ENCODE results near the gene HIGD1A. TPM values are rescaled to one million over a fixed set of nuclear protein-coding genes. Genes with fewer than 3 reads are reported as not detected.

Gene HIGD1A
- total and polyA plus RNA-seq, 10 of the 15 experiments (the other 5 are each of a cell fraction or from before 2014, with no cell fraction given), result 73.9 to 487 (median 175) TPM

DNA sequence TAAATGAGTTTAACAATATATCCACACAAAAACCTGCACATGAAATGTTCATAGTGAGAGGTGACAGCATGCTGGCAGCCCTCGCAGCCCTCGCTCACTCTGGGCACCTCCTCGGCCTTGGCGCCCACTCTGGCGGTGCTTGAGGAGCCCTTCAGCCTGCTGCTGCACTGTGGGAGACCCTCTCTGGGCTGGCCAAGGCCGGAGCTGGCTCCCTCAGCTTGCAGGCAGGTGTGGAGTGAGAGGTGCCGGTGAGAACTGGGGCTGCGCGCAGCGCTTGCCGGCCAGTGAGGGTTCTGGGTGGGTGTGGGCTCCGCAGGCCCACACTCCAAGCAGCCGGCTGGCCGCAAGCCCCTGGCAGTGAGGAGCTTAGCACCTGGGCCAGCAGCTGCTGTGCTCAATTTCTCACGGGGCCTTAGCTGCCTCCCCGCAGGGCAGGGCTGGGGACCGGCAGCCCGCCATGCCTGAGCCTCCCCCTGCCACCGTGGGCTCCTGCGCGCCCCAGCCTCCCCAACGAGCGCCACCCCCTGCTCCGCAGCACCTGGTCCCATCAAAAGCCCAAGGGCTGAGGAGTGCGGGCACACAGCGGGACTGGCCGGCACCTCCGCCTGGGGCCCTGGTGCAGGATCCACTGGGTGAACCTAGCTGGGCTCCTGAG is 34.7 kb downstream of the HIGD1A start:
- Histone ChIP-seq H3K4me2 (ENCODE audit: control insufficient read depth, insufficient read depth) (no peak overlapping the region), H3K27me3 (replicated peaks in 1 of 2; ENCODE audit: control insufficient read depth in 2 of 2, insufficient read depth in 2 of 2, low read length in 1 of 2) (no peaks in the 10 kb centered on the region), H3K27ac (ENCODE audit: control insufficient read depth, insufficient read depth) (no peak overlapping the region), H3K36me3 (ENCODE audit: control insufficient read depth in 2 of 2, insufficient read depth in 2 of 2, low read length in 1 of 2) (no peaks in the 10 kb centered on the region), H4K20me1 (ENCODE audit: control insufficient read depth, insufficient read depth) (no peaks in the 10 kb centered on the region), H3K9ac (ENCODE audit: control insufficient read depth, insufficient read depth, low read length) (no peak overlapping the region), H3K79me2 (ENCODE audit: control insufficient read depth, insufficient read depth, low read length) (no peaks in the 10 kb centered on the region), H3K4me3 (no peak overlapping the region), H3K4me1 (ENCODE audit: control insufficient read depth, insufficient read depth, low read length) (peaks cover 5% of the 10 kb centered on the region; the same call in 1 of the 2 replicates), H3K9me3 (replicated peaks; ENCODE audit: control insufficient read depth, insufficient read depth, low read length) (no peaks in the 10 kb centered on the region), H2AFZ (ENCODE audit: control insufficient read depth, low read depth, low read length) (no peak overlapping the region)
- SMC1A ChIA-PET (ENCODE audit: uncharacterized antibody, unreplicated experiment), result no interaction called here
- in situ Hi-C loops (cut with MboI), result no loop called here
- DNase-seq (ENCODE audit: low read depth, low spot score), result no peak
- POLR2A ChIA-PET, result interaction anchor here (0.6 kb wide), 1 partner anchor 20 kb away, joined by 6 read pairs; no protein-coding TSS in a partner anchor
- TF ChIP-seq TCF3 (IDR thresholded peaks at IDR 0.05; ENCODE audit: borderline replicate concordance, insufficient read depth, low read depth, low read length) (no peak), EED (IDR thresholded peaks at IDR 0.05; ENCODE audit: low read depth) (no peak), ETV6 (conservative IDR thresholded peaks at IDR 0.05 in 1 of 2, IDR thresholded peaks at IDR 0.05 in 1 of 2; ENCODE audit: borderline replicate concordance in 1 of 2, low read depth in 1 of 2) (no peak), NFXL1 (IDR thresholded peaks at IDR 0.05; ENCODE audit: borderline replicate concordance) (no peak), NFIC (IDR thresholded peaks at IDR 0.05; ENCODE audit: low read depth, low read length) (no peak), CBX5 (IDR thresholded peaks at IDR 0.05; ENCODE audit: low read depth) (no peak), NR2C2 (IDR thresholded peaks at IDR 0.05; ENCODE audit: borderline replicate concordance, control insufficient read depth, insufficient read length, low read depth) (no peak), POLR2AphosphoS5 (IDR thresholded peaks at IDR 0.05; ENCODE audit: low read length) (no peak), GATAD2B (conservative IDR thresholded peaks at IDR 0.05; ENCODE audit: low read depth) (no peak), MTA2 (IDR thresholded peaks at IDR 0.05; ENCODE audit: low read depth) (no peak)
- TF ChIP-seq, protein P1, sequence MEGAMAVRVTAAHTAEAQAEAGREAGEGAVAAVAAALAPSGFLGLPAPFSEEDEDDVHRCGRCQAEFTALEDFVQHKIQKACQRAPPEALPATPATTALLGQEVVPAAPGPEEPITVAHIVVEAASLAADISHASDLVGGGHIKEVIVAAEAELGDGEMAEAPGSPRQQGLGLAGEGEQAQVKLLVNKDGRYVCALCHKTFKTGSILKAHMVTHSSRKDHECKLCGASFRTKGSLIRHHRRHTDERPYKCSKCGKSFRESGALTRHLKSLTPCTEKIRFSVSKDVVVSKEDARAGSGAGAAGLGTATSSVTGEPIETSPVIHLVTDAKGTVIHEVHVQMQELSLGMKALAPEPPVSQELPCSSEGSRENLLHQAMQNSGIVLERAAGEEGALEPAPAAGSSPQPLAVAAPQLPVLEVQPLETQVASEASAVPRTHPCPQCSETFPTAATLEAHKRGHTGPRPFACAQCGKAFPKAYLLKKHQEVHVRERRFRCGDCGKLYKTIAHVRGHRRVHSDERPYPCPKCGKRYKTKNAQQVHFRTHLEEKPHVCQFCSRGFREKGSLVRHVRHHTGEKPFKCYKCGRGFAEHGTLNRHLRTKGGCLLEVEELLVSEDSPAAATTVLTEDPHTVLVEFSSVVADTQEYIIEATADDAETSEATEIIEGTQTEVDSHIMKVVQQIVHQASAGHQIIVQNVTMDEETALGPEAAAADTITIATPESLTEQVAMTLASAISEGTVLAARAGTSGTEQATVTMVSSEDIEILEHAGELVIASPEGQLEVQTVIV (IDR thresholded peaks at IDR 0.05; ENCODE audit: borderline replicate concordance, partially characterized antibody), result no peak
- 87% methylated on average over 22 of the region's 28 CpGs for WGBS (ENCODE audit: insufficient coverage, insufficient replicate concordance, low lambda C conversion rate, missing lambda C conversion rate)
- RAD21 ChIA-PET (ENCODE audit: unreplicated experiment), result no interaction called here
- ATAC-seq, result no peak
- no TSS peak for BruUV-seq (replicated peaks)
- CTCF ChIA-PET, result interaction anchor here (2.3 kb wide), 1 partner anchor 10 kb away, joined by 9 read pairs; no protein-coding TSS in a partner anchor
- intact Hi-C loops (cut with micrococcal nuclease; ENCODE audit: unreplicated experiment), result no loop called here
- no peak for FAIRE-seq

Data from GM12878 (cell line).